NCI-H1105 (cell line): ENCODE results near the gene LRFN2.

Experiments used
- DNase-seq: peaks from one replicate; lab custom pipeline; 2025; lab: John Stamatoyannopoulos, UW

The LRFN2 gene

GRCh38 chr6:40377173-40377806 lies 209.9 kb downstream of the LRFN2 start:
- no peak for DNase-seq

- peak; percentile 26 for DNase-seq
Observed at GRCh38 chr6:40376113-40376650, 211.0 kb downstream of the LRFN2 start.

- DNase-seq, result no peak
Observed at GRCh38 chr6:40373267-40373666, 213.9 kb downstream of the LRFN2 start.

DNA sequence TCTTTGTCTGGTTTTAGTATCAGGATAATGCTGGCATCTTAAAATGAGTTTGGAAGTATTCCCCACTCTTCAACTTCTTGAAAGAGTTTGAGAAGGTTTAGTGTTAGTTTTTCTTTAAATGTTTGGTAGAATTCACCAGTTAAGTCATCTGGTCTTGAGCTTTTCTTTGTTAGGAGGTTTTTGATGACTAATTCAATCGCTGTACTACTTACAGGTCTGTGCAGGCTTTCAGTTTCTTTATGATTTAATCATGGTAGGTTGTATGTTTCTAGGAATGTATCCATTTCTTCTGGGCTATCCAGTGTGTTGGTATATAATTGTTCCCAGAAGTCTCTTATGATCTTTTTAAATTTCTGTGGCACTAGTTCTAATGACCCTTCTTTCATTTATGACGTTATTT lies 215.5 kb downstream of the LRFN2 start:
- DNase-seq, result no peak

- DNase-seq, result no peak
Observed at GRCh38 chr6:40371095-40371494, 216.1 kb downstream of the LRFN2 start.

DNA sequence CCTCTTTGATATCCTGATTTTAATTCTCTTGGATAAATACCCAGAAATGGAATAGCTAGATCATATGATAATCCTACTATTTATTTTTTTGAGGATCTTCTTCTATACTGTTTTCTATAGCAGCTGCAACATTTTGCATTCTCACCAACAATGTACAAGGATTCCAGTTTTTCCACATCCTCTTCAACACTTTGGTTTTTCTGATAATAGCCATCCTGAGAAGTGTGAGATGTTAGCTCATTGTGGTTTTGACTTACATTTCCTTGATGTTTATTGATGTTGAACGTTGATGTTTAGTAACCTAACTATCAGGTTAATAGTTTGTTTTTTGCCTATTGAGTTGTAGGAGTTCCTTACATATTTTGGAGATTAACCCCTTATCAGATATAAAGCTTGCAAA lies 217.3 kb downstream of the LRFN2 start:
- no peak for DNase-seq

- DNase-seq, result no peak
Observed at GRCh38 chr6:40369042-40369441, 218.1 kb downstream of the LRFN2 start.

DNA sequence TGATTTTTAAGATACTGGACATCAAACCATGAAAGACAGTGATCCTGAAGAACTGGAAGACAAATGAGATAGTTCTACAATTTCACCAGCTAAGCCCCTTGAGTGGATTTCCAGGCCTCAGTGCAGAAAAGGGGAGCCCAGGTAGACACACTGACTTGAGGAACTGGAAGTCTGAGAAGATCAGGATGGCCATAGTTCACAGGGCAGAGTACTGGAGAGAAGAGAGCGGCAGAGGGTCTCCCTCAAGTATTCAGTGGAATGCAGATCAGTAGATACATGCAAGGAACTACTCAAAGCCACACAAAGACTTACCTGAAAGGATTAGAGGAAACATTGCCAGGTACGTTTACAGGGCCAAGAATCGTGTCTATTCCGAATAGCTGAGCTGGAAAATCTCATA lies 224.3 kb downstream of the LRFN2 start:
- no peak for DNase-seq

GRCh38 chr6:40359808-40360207 lies 227.4 kb downstream of the LRFN2 start:
- DNase-seq, result peak; percentile 73

GRCh38 chr6:40358473-40359460 lies 228.4 kb downstream of the LRFN2 start:
- DNase-seq, result no peak

DNA sequence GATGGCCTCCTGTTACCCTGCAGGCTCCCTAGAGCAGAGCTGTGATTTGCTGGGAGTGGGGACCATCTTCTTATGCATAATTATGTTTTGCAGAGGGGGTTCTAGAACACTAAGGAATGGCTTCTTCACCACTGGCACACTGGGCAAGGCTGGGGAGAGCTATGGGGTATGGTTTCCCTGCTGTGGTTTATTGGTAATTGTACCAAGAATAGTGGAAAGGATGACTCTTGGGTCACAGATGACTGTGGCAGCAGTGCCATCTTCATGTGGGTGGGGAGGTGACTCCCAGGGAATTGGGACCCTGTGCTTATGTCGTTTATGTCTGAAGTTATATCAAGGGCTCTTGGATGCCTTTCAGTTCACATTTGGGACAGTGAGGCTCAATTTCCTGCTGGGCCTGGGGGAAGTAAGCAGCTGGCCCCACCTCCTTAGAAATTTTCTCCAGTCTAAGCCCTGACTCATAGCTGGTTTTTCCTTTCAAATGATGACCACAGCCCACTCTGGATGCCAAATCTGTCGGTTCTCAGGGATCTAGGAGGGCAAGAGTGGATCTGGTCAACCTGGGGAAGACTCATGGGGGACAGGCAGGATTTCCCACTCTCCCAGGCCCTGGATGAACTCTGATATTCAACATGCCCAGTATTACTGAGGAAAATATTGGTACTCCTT lies 230.8 kb downstream of the LRFN2 start:
- DNase-seq, result no peak

DNA sequence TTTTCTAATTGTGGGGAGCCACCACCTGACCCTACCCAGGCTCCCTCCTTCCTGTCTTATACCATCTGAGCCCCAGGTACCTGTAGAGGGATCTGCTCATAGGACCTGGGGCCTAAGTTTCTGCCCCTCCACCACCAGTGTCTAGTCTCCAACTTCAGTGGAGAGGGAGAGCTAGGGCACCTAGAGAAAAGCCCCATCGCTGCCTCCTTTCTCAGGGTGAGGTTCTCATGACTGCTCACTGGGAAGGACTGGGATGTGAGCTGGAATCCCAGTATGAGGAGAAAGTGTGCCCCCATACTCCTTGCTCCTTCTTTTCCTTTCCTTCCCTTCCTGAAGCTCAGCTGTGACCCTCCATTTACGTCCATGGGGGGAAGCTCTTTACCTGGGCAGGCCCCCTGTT lies 231.6 kb downstream of the LRFN2 start:
- DNase-seq, result no peak

DNA sequence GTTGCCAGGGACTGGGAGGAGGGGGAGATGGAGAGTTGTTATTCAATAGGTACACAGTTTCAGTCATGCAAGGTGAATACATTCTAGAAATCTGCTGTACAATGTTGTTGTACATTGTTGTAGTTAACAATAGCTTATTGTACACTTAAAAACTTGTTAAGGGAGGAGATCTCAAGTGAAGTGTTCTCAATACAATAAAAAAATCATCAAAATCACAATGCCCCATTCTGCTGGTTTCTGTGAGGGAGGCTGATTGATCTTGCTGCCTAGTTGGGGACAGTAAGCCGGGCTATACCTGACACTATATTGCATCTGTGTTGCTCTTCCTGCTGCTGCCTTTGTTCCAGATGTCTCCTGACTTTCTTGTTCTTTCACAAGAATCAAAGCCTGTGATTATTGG lies 232.1 kb downstream of the LRFN2 start:
- no peak for DNase-seq

DNA sequence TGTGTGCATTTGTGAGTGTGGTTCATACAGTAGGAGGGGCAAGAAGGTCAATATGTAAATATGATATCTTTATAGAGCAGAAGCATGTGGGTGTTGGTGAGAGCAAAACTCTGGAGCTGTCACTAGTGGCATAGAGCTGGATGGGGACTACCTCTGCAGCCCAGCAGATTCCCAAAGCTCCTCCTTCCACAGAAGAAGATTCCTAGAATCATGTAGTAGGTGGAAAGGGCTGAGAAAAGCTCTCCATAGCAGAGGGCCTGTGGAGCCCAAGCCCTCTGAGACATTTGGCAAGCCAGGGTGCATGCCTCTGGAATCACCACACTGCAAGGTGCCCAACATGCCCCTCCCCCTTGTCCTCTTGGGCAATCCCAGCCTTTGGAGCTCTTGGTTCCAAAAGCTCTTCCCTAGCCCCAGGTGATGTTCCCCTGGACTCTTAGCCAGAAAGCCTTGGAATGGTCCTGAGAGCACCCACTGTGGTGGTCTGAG lies 233.2 kb downstream of the LRFN2 start:
- no peak for DNase-seq

DNA sequence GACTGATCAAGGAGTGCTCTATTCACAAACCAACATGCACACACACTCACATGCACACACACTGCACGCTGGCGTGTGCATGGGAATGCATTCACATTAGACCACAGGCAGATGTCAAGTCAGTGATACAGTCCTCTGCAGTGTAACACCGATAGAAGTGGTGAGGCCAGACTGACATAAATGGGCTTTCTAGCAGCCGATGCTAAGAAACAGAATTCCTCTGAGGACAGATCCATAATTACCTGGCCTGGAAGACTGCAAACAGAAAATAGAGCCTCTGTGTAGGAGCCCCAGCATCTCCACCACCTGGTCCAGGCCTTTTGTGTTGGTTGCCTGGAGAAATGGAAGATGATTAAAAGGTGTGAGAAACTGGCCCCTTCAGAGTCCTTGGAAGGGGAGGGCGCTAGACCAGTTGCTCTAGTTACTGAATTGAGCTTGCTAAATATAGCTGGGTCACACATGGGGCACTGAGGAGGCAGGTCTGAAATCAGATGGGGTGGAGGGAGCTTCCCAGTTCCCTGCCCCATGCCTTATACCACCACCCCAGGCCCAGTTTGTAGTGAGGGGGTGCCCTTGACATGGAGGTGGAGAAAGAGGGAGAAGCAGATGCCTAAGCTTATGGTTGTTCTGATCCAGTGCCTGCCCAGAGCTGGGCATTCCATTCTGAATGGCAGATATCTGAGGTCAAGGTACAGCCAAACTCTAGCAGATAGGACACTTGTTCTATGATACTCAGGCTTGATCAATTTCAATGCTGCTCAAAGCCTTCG lies 233.8 kb downstream of the LRFN2 start:
- DNase-seq, result no peak

- DNase-seq, result no peak
Observed at GRCh38 chr6:40352527-40353170, 234.5 kb downstream of the LRFN2 start.

- DNase-seq, result no peak
Observed at GRCh38 chr6:40352006-40352405, 235.2 kb downstream of the LRFN2 start.

DNA sequence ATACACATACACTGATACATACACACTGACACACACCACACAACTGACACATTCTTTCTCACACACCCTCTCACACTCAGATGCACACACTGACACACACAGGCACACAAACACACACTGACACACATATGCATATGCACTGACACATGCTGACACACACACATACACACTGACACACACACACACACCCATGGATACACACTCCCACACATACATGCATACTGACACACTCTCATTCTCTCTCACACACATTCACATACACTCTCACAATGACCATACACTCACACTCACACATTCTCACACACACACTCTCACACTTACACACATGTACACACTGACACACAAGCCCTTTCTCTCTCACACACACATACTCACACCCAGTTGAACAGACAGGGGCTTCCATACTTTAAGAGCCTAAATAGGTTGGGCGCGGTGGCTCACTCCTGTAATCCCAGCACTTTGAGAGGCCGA lies 236.4 kb downstream of the LRFN2 start:
- no peak for DNase-seq

DNA sequence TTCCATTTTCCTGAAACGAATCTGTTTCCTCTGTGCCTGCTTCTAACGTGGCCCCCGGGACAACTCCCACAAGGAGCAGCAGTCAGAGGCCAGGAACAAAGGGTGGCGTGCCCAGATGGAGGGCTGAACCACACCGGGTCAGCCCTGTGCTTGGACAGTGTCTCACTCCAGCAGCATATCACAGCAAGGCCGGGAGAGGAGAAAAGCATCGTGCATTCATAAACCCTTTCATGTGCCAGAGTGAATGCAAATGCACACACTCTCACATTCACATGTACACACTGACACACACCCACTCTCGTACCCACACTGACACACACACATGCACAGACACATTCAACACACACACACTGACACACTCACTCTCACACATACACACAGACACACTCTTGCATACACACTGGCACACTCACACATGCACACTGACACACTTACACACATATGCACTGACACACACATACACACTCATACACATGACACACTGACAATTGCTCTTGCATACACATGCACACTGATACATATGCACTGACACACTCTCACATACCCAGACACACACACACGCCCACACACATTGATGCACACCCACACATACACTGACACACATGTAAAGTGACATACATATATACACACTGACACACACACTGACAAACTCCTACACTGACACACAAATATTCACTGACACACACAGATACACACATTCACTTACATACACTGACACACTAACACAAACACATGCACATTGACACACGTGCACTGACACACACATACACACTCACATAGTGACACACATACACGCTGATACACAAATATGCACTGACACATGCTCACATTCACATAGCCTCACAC lies 237.0 kb downstream of the LRFN2 start:
- no peak for DNase-seq
